ENCODE measurements around the gene PHF21B. TPM values are rescaled to one million over a fixed set of nuclear protein-coding genes. Genes with fewer than 3 reads are reported as not detected.
"Not testable (repeated sequence)": the region's sequence is repeated elsewhere in the genome, so short reads cannot be mapped to it uniquely, and the experiment has no call there.

Gene PHF21B
- total RNA-seq, 1 donor from 2014 or later, result 1.6 TPM

GRCh38 chr22:44871782-44872181 lies 138.0 kb downstream of the PHF21B start:
- DNase-seq (ENCODE audit: low spot score) (no peak), ATAC-seq (no peak)
- intact Hi-C loops (cut with DNase I), result no loop called here

- DNase-seq (ENCODE audit: low spot score), result no peak
- intact Hi-C loops (cut with DNase I), result no loop called here
- no peak for ATAC-seq
Measured at GRCh38 chr22:44870021-44870420, 139.8 kb downstream of the PHF21B start.

- intact Hi-C loops (cut with DNase I), result no loop called here
- ATAC-seq, result no peak
- no peak for DNase-seq (ENCODE audit: low spot score)
Measured at GRCh38 chr22:44869196-44869595, 140.6 kb downstream of the PHF21B start.

GRCh38 chr22:44865193-44866057 lies 144.4 kb downstream of the PHF21B start:
- intact Hi-C loops (cut with DNase I), result no loop called here
- DNase-seq (ENCODE audit: low spot score), result no peak
- no peak for ATAC-seq

GRCh38 chr22:44862981-44863860 lies 146.6 kb downstream of the PHF21B start:
- no peak for ATAC-seq
- intact Hi-C loops (cut with DNase I), result no loop called here
- no peak for DNase-seq (ENCODE audit: low spot score)

GRCh38 chr22:44862281-44862680 lies 147.5 kb downstream of the PHF21B start:
- intact Hi-C loops (cut with DNase I), result no loop called here
- ATAC-seq (no peak), DNase-seq (ENCODE audit: low spot score) (no peak)

- no peak for DNase-seq (ENCODE audit: low spot score)
- no peak for ATAC-seq
- intact Hi-C loops (cut with DNase I), result no loop called here
Measured at GRCh38 chr22:44861245-44861644, 148.6 kb downstream of the PHF21B start.

GRCh38 chr22:44860311-44860710 lies 149.5 kb downstream of the PHF21B start:
- intact Hi-C loops (cut with DNase I), result no loop called here
- ATAC-seq (no peak), DNase-seq (ENCODE audit: low spot score) (no peak)

- ATAC-seq (no peak), DNase-seq (ENCODE audit: low spot score) (no peak)
- intact Hi-C loops (cut with DNase I), result no loop called here
Measured at GRCh38 chr22:44859641-44860040, 150.2 kb downstream of the PHF21B start.

GRCh38 chr22:44858819-44859218 lies 151.0 kb downstream of the PHF21B start:
- intact Hi-C loops (cut with DNase I); ATAC-seq; DNase-seq (ENCODE audit: low spot score): not testable (repeated sequence)

- intact Hi-C loops (cut with DNase I), result no loop called here
- DNase-seq (ENCODE audit: low spot score), result no peak
- no peak for ATAC-seq
Measured at GRCh38 chr22:44855855-44856254, 153.9 kb downstream of the PHF21B start.

GRCh38 chr22:44854641-44855040 lies 155.2 kb downstream of the PHF21B start:
- DNase-seq (ENCODE audit: low spot score); intact Hi-C loops (cut with DNase I); ATAC-seq: not testable (repeated sequence)

GRCh38 chr22:44850946-44851345 lies 158.9 kb downstream of the PHF21B start:
- ATAC-seq (no peak), DNase-seq (ENCODE audit: low spot score) (no peak)
- intact Hi-C loops (cut with DNase I), result no loop called here

GRCh38 chr22:44848791-44849420 lies 160.9 kb downstream of the PHF21B start:
- no peak for ATAC-seq
- intact Hi-C loops (cut with DNase I), result loop anchor here (10.0 kb wide), 1 partner anchor 434 kb away; no protein-coding TSS in a partner anchor
- no peak for DNase-seq (ENCODE audit: low spot score)

- no peak for DNase-seq (ENCODE audit: low spot score)
- intact Hi-C loops (cut with DNase I), result loop anchor here (10.0 kb wide), 1 partner anchor 434 kb away; no protein-coding TSS in a partner anchor
- no peak for ATAC-seq
Measured at GRCh38 chr22:44848296-44848741, 161.5 kb downstream of the PHF21B start.

GRCh38 chr22:44847892-44848291 lies 161.9 kb downstream of the PHF21B start:
- DNase-seq (ENCODE audit: low spot score) (no peak), ATAC-seq (no peak)
- intact Hi-C loops (cut with DNase I), result loop anchor here (10.0 kb wide), 1 partner anchor 433 kb away; no protein-coding TSS in a partner anchor

GRCh38 chr22:44847380-44847779 lies 162.4 kb downstream of the PHF21B start:
- ATAC-seq (no peak), DNase-seq (ENCODE audit: low spot score) (no peak)
- intact Hi-C loops (cut with DNase I), result loop anchor here (10.0 kb wide), 1 partner anchor 433 kb away; no protein-coding TSS in a partner anchor

- no peak for ATAC-seq
- no peak for DNase-seq (ENCODE audit: low spot score)
- intact Hi-C loops (cut with DNase I), result loop anchor here (10.0 kb wide), 1 partner anchor 432 kb away; no protein-coding TSS in a partner anchor
Measured at GRCh38 chr22:44846726-44847275, 163.0 kb downstream of the PHF21B start.

Measured in sciatic nerve (tissue), 2 donors.